ENCODE data around the gene ZBTB48. TPM values are rescaled to one million over a fixed set of nuclear protein-coding genes. Genes with fewer than 3 reads are reported as not detected.

The ZBTB48 gene
- 10 to 100 TPM; 26.5 to 79.7 (median 47.6) TPM for total RNA-seq

DNA sequence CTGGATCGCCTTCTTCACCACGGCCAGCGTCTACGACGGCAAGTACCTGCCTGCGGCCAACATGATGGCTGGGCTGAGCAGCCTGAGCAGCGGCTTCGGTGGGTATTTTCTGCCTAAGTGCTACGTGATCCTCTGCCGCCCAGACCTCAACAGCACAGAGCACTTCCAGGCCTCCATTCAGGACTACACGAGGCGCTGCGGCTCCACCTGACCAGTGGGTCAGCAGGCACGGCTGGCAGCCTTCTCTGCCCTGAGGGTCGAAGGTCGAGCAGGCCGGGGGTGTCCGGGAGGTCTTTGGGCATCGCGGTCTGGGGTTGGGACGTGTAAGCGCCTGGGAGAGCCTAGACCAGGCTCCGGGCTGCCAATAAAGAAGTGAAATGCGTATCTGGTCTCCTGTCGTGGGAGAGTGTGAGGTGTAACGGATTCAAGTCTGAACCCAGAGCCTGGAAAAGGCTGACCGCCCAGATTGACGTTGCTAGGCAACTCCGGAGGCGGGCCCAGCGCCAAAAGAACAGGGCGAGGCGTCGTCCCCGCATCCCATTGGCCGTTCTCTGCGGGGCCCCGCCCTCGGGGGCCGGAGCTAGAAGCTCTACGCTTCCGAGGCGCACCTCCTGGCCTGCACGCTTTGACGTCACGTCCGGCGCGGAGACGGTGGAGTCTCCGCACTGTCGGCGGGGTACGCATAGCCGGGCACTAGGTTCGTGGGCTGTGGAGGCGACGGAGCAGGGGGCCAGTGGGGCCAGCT, at the start of gene ZBTB48:
Gene ZBTB48, plus strand, starts transcription at position 621 of the 745 bp plus-strand sequence. CDS start 616 bp downstream, outside the sequence.
- intact Hi-C loops (cut with DNase I; ENCODE audit: low total_unique reads): no loop called here

DNA sequence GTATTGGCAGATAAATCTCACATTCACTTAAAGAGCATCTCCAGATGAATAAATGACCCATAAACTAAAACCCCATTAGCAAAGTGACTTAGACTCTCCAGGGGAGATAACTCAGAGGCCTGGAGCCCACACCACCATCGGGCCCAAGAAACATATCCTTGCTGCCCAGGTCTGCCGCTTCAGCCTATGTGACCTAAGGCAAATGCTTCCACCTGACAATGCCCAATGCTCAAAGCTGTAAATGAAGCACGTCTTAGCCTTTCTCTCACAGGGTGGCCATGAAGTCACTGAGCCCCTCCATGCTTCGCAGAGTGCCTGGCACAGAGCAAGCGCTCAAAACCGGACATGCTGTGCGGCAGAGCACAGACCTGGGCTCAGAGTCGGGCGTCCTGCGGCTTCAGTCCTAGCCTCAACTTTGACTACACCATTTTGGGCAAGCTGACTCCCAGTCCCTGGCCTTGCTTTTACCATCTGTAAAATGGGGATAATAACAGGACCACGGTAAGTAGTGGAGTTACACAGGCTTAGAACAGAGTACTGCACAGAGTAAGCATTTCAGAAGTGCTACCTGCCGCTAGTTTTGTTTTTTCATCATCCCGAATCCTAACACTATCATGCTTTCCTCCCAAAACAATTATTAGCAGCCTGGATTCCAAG, 49.2 kb upstream of the ZBTB48 start:
- TF ChIP-seq, protein P1, sequence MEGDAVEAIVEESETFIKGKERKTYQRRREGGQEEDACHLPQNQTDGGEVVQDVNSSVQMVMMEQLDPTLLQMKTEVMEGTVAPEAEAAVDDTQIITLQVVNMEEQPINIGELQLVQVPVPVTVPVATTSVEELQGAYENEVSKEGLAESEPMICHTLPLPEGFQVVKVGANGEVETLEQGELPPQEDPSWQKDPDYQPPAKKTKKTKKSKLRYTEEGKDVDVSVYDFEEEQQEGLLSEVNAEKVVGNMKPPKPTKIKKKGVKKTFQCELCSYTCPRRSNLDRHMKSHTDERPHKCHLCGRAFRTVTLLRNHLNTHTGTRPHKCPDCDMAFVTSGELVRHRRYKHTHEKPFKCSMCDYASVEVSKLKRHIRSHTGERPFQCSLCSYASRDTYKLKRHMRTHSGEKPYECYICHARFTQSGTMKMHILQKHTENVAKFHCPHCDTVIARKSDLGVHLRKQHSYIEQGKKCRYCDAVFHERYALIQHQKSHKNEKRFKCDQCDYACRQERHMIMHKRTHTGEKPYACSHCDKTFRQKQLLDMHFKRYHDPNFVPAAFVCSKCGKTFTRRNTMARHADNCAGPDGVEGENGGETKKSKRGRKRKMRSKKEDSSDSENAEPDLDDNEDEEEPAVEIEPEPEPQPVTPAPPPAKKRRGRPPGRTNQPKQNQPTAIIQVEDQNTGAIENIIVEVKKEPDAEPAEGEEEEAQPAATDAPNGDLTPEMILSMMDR (IDR thresholded peaks at IDR 0.05): no peak
- TF ChIP-seq POLR2A (IDR thresholded peaks at IDR 0.05): no peak
- H3K27ac ChIP-seq: no peak overlapping the region
- no peaks in the 10 kb centered on the region for H3K27me3 ChIP-seq
- no peak overlapping the region for H3K4me3 ChIP-seq
- H3K4me1 ChIP-seq: no peaks in the 10 kb centered on the region
- DNase-seq: no peak
- H3K36me3 ChIP-seq: no peaks in the 10 kb centered on the region
- intact Hi-C loops (cut with DNase I; ENCODE audit: low total_unique reads): no loop called here
- H3K9me3 ChIP-seq: no peaks in the 10 kb centered on the region

More for the DNA sequence above, at the start of gene ZBTB48:
- Histone ChIP-seq H3K9me3 (no peaks in the 10 kb centered on the region), H3K27ac (peak within 1 kb of the TSS; percentile 91 to 94), H3K27me3 (no peaks in the 10 kb centered on the region), H3K4me1 (peaks cover 0 to 9% of the 10 kb centered on the region in 2 donors), H3K36me3 (no peaks in the 10 kb centered on the region), H3K4me3 (peak within 1 kb of the TSS; percentile 69 to 85)
- peak; percentile 99 to 100 for DNase-seq
- TF ChIP-seq, protein P1 (IDR thresholded peaks at IDR 0.05): peak in 1 of 4 experiments; percentile 12
- TF ChIP-seq POLR2A (IDR thresholded peaks at IDR 0.05): peak; percentile 95 to 96

DNA sequence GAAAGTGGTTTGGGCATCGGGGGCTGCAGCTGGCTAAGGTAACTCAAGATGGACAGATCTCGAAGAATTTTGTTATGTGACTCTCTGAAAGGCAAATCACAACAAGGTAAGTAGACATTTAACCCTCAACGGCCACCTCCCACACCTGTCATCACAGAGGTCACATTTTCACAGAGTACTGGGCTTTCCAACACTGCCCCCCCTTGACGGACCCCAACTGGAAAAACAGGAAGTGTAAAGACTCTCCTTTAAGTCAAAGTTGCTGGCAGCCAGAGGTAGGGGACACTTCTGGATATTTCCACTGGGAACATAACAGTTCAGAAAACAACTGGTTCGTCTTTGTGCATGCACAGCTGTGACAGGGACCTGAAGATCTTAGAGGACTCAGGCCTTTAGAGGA, 47.8 kb upstream of the ZBTB48 start:
- Histone ChIP-seq H3K4me3 (no peak overlapping the region), H3K4me1 (no peaks in the 10 kb centered on the region), H3K27me3 (no peaks in the 10 kb centered on the region), H3K36me3 (no peaks in the 10 kb centered on the region), H3K9me3 (no peaks in the 10 kb centered on the region), H3K27ac (no peak overlapping the region)
- no peak for DNase-seq
- TF ChIP-seq POLR2A (IDR thresholded peaks at IDR 0.05): no peak
- TF ChIP-seq, protein P1 (IDR thresholded peaks at IDR 0.05): no peak
- intact Hi-C loops (cut with DNase I; ENCODE audit: low total_unique reads): no loop called here

DNA sequence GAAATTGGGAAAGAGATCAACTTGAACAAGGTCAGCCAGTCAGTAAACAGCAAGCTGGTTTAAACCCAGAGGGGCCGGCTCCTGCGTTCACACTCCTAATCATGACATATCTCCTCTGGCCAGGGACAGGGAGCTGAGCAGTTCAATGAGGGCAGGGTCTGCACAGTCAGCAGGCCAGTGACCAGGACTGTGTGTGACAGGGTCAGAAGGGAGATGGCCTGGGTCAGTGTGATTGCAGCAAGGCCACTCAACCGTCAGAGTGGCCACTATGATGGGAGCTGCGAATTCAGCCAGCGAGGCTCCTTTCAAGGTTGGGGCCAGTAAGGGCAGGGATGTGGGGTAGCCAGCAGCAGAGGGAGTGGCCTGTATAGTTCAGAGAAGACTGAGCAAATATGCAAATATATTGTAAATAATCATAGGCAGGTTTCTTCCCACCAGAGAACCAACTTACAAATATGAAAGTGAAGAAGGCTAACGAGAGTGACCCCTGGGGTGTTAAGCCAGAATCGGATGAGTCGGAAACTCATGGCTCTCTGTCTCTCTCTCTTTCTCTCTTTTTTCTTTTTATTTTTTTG, 45.5 kb upstream of the ZBTB48 start:
- no peak for TF ChIP-seq POLR2A (IDR thresholded peaks at IDR 0.05)
- TF ChIP-seq, protein P1 (IDR thresholded peaks at IDR 0.05): no peak
- Histone ChIP-seq H3K27ac (no peak overlapping the region), H3K36me3 (no peaks in the 10 kb centered on the region), H3K4me1 (no peaks in the 10 kb centered on the region), H3K4me3 (no peak overlapping the region), H3K9me3 (no peaks in the 10 kb centered on the region), H3K27me3 (no peaks in the 10 kb centered on the region)
- intact Hi-C loops (cut with DNase I; ENCODE audit: low total_unique reads): no loop called here
- DNase-seq: no peak

DNA sequence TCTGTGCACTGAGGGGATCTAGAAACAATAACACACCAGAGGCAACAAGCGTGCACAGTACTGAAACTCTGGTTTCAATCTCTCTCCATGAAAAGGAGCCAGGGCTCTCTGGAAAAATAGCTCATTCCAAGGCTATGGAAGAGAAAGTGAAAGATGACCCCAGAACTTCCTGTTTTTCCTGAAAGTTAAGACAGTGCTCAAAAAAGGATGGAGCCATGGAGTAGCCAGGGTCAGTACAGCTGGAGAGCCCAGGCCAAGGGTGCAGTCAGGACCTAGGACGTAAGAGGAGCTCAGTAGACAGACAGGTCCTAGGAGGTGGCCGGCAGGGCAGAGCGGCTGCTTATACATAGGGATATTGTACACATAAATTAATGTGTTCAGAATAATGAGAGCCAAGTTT, 44.6 kb upstream of the ZBTB48 start:
- no peaks in the 10 kb centered on the region for H3K9me3 ChIP-seq
- no peak for TF ChIP-seq POLR2A (IDR thresholded peaks at IDR 0.05)
- TF ChIP-seq, protein P1 (IDR thresholded peaks at IDR 0.05): no peak
- H3K4me3 ChIP-seq: no peak overlapping the region
- H3K27me3 ChIP-seq: no peaks in the 10 kb centered on the region
- H3K36me3 ChIP-seq: no peaks in the 10 kb centered on the region
- H3K4me1 ChIP-seq: no peaks in the 10 kb centered on the region
- intact Hi-C loops (cut with DNase I; ENCODE audit: low total_unique reads): no loop called here
- DNase-seq: no peak
- H3K27ac ChIP-seq: no peak overlapping the region

Data from uterus (tissue), 4 donors.